RKO (cell line): ENCODE data around the gene TTC23.
A peak's percentile ranks its signal among the peaks of the same experiment; 100 is the strongest.

Experiments used
- DNase-seq: peaks from one replicate; pipeline ENCODE4 v3.0.0-alpha.2; 2016; ENCODE audit warnings: low spot score

The TTC23 gene

DNA sequence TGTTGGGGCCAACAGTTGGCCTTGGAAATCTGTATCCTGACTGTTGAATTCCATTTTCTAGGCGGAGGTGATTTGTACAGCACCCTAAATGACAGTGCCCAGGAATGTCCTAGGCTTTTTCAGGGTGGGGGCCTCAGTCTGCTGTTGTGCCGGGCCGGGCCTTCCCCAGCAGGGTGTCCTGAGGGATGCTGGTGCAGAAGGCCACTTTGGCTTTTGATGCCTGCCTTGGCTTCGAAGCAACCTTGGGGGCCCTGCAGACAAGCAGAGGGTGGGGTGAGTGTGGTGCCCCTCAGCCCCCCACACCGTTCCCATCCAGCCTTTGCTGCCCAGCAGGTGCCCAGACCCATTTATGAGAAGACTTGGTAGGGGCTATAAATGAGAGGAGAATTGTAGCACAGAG, 111.5 kb downstream of the TTC23 start:
- no peak for DNase-seq

DNA sequence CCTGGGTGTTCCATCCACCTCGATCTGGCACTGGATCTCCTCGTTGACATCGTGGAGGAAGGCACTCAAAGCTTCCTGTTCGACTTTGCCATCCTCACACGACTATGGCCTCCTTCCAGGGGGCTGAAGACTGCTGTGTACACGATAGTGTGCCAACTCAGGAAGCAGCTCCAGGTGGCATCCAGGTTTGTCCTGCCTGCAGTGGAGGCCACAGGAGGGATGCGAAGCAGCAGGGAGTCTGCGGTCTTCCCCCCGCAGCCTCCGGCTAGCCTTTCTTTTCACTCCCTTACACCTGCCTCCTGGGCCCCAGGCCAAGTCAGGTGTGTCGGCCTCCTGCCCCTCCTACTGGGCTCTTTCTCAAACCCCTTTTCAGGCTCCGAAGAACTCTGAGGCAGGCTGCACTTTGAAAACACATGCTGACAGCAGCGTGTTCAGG, 112.3 kb downstream of the TTC23 start:
- no peak for DNase-seq

DNA sequence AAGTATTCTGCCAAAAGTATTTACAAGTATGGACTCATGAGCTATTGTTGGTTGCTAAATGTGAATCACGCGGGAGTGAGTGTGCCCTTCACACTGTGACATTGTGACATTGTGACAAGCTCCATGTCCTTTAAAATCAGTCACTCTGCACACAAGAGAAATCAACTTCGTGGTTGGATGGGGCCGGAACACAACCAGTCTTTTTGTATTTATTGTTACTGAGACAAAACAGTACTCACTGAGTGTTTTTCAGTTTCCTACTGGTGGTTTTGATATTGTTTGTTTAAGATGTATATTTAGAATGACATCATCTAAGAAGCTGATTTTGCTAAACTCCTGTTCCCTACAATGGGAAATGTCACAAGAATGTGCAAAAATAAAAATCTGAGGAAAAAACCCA, 114.2 kb downstream of the TTC23 start:
- no peak for DNase-seq

DNA sequence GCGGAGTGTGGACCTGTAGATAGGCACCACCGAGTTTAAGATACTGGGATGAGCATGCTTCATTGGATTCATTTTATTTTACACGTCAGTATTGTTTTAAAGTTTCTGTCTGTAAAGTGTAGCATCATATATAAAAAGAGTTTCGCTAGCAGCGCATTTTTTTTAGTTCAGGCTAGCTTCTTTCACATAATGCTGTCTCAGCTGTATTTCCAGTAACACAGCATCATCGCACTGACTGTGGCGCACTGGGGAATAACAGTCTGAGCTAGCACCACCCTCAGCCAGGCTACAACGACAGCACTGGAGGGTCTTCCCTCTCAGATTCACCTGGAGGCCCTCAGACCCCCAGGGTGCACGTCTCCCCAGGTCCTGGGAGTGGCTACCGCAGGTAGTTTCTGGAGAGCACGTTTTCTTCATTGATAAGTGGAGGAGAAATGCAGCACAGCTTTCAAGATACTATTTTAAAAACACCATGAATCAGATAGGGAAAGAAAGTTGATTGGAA, 115.0 kb downstream of the TTC23 start:
- DNase-seq, result no peak

DNA sequence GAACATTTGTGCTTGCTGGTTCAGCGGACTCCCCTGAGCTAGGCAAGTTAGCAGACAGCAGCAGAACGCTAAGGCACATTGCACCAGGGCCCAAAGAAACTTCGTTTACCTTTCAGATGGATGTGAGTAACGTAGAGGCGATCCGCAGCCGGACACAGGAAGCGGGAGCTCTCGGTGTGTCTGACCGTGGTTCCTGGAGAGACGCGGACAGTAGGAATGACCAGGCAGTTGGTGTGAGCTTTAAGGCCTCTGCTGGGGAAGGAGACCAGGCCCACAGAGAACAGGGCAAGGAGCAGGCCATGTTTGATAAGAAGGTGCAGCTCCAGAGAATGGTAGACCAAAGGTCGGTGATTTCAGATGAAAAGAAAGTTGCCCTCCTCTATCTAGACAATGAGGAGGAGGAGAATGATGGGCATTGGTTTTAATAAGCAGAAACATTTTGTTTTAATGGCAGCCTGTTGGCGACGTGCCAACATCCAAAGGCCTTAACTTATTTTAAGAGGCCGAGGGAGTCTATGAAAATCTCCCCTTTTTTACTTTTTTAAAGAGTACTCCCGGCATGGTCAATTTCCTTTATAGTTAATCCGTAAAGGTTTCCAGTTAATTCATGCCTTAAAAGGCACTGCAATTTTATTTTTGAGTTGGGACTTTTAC, 116.6 kb downstream of the TTC23 start:
- no peak for DNase-seq

DNA sequence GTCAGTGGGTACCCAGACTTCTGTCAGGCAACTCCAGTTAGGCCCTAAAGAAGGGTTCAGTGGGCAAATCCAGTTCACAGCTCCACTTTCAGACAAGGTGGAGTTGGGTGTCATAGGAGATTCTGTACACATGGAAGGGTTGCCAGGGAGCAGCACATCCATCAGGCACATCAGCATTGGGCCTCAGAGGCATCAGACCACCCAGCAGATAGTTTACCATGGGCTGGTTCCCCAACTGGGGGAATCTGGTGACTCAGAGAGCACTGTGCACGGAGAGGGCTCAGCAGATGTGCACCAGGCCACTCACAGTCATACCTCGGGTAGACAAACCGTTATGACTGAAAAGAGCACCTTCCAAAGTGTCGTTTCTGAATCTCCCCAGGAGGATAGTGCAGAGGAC, 117.3 kb downstream of the TTC23 start:
- DNase-seq, result no peak

DNA sequence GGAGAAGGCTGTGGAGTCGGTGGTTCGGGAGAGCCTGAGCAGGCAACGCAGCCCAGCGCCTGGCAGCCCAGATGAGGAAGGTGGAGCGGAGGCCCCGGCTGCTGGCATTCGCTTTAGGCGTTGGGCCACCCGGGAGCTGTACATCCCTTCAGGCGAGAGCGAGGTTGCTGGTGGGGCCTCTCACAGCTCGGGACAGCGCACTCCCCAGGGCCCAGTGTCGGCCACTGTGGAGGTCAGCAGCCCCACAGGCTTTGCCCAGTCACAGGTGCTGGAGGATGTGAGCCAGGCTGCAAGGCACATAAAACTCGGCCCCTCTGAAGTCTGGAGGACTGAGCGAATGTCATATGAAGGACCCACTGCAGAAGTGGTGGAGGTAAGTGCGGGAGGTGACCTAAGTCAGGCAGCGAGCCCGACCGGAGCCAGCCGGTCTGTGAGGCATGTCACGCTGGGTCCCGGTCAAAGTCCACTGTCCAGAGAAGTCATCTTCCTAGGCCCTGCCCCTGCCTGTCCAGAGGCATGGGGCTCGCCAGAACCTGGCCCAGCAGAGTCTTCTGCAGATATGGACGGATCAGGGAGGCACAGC, 117.8 kb downstream of the TTC23 start:
- no peak for DNase-seq

DNA sequence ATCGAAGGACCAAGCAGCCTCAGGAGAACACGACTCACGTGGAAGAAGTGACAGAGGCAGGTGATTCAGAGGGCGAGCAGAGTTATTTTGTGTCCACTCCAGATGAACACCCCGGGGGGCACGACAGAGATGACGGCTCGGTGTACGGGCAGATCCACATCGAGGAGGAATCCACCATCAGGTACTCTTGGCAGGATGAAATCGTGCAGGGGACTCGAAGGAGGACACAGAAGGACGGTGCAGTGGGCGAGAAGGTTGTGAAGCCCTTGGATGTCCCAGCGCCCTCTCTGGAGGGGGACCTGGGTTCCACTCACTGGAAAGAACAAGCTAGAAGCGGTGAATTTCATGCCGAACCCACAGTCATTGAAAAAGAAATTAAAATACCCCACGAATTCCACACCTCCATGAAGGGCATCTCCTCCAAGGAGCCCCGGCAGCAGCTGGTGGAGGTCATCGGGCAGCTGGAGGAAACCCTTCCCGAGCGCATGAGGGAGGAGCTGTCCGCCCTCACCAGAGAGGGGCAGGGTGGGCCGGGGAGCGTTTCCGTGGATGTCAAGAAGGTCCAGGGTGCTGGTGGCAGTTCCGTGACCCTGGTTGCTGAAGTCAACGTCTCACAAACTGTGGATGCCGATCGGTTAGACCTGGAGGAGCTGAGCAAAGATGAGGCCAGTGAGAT, 118.5 kb downstream of the TTC23 start:
- DNase-seq, result no peak

DNA sequence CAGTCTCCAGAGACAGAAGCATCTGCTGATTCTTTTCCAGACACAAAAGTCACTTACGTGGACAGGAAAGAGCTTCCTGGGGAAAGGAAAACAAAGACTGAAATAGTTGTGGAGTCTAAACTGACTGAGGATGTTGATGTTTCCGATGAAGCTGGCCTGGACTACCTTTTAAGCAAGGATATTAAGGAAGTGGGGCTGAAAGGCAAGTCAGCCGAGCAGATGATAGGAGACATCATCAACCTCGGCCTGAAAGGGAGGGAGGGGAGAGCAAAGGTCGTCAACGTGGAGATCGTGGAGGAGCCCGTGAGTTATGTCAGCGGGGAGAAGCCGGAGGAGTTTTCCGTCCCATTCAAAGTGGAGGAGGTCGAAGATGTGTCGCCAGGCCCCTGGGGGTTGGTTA, 119.1 kb downstream of the TTC23 start:
- no peak for DNase-seq

DNA sequence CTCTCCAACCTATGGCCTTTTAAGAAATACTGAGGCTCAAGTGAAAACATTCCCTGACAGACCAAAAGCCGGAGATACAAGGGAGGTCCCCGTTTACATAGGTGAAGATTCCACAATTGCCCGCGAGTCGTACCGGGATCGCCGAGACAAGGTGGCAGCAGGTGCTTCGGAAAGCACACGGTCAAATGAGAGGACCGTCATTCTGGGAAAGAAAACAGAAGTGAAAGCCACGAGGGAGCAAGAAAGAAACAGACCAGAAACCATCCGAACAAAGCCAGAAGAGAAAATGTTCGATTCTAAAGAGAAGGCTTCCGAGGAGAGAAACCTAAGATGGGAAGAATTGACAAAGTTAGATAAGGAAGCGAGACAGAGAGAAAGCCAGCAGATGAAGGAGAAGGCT, 119.7 kb downstream of the TTC23 start:
- no peak for DNase-seq

DNA sequence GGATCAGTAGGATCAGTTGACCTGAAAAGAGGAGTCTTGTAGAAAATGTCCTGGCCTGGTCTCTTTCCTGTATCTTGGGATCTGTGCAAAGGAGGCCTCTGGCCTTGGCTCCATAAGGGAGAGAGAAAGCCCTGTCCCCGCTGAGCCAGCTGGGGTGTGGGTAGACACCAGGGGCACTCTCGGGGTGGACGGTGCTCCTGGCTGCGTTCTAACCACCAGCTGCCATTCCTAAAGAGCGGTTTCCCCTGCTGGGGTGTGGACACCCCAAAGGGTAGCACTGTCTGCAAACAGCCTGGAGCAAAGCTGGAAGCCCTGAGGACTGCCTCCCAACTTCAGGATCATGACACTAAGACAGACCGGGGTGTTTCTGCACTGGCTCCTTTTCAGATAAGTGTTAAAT, 121.0 kb downstream of the TTC23 start:
- no peak for DNase-seq

DNA sequence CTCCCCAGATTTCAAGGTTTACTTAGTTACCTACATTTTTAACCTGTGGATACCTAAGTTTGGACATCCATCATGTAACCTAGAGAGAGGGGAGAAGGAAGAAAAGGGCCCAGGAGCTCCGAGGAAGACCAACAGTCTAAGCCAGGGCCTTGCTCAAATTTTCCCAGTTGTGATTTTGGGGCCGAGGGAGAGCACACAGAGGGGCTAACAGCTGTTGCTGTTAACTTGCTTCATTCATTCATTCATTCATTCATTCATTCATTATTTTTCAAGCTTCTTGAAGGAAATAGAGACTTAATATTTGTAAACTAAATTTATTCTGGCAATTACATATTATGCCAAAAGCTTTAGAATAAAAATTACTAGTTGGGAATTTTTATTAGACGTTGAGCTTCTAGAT, 121.6 kb downstream of the TTC23 start:
- no peak for DNase-seq

DNA sequence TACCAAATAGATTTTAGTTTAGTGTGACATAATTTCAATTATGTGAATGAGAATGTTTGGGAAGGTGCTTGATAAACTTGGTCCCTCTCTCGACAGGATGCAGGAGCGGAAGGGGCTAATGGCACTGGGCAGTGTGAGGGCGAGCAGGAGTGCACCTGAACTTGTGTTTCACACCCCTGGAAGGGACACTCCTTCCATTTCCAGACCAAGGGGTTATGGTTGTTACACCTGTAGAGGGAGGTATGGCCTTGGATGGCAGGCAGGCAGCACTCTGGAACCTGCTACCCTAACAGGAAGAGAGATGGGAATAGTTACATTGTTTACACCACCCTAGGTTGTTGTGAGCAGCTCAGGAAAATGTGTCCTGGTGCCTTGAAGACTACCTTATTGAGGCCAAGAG, 122.5 kb downstream of the TTC23 start:
- no peak for DNase-seq

DNA sequence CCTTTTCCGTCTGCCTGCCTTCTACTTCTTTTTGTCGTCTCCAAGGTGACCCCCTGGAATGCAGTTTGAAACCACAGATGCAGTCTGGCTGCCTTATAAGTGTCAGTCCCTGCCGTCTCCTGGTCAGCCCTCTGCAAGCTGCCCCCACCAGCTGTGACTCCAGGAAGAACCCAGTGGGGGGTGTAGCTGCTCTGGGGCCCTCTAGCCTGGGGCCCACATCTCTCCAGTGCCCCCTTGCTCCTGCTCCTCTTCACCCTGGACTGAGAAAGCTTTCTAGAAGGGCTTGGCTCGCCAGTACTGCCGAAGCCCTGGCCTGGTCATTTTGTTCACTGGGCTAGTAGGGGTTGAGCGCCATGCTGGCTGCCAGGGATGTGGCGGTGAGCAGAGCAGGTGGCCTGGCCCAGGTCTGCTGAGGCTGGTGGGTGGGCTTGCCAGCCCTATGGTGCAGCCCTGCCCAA, 123.2 kb downstream of the TTC23 start:
- no peak for DNase-seq

DNA sequence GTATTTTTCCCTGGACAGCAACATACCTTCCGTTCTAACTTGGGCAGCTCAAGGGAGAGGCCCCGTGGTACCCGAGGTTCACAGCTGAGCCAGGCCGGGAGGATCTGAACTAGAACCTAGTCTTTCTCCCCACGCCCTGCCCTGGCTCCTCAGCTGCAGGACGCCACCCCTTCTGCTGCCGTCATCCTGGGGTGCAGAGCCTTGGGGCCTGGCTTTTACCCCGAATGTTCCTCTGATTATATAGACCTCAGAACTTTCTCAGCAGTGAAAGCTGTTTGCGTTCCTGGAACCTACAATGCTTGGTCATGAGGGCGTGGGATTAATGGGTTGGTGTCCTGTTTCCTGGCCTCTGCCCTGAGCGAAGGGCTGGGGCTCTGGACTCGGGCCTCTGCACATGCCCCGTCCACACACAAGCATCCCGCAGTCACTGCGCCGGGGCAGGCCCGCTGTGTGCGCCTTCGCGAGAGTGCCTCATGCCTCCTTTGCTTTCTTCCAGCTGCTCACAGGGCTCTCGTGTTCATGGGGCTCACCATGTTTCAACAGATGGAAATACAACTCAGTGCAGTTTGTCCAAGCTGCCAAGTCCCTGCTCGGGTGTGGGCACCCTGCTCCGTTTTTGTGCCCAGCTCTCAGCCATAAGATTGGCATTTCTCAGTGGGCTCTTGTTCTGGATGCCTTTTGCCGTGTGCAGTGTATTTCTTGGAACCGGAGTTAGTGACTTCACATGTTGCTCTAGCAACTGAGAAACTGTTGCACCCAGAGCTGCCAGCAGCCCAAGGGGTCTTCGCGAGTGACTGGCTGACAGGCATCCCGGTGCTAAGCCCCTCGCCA, 124.1 kb downstream of the TTC23 start:
- no peak for DNase-seq

DNA sequence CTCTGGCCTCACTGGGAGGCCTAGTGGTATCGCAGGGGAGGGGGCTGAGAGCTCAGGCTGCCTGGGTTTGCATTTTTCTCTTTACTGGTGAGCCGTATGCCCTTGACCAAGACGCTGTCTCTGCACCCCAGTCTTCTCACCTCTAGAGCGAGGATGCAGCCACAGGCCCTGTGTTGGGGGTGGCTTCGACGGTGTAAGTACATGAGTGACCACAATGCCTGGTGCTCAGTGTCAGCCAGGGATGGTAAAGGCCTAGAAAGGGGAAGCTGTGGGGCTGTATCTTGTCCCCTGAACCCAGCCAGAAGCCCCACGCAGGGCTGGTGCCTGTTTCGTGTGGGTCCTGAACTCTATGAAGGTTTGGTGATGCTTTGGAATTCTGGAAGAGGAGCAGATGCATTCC, 124.7 kb downstream of the TTC23 start:
- DNase-seq, result no peak

DNA sequence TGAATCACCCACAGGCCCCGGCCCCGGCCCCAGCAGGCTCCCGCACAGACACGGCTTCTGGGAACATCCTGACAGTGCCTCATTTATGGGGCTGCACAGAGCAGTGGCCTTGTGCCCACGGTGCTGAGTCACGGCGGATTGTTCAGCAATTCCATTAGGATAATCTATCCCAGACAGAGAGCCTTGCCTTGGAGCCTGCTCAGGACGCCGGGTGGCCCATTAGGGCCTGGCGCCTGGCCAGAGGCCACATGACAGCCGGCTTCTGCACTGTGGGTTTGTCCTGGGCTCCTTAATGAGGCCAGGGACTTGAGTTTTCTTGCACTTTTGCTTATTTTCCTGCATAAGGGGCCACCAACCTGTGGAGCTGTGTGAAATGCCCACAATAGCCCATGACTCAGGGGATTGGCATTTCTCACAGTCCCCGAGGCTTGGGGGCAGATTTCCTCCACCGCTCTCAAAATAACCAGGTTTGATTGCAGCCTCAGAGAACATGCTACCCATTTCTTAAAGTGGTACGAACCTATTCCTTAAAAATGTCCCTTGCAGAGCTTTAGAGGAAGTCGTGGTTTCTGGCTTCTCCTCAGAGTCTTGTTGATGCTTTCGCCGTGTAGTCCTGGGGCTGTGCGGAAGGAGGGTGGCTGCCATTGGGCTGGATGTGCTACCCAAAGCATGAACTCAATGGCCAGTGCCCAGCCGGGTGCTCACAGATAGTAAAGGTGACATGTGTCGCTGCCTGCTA, 125.5 kb downstream of the TTC23 start:
- peak; percentile 91 for DNase-seq

DNA sequence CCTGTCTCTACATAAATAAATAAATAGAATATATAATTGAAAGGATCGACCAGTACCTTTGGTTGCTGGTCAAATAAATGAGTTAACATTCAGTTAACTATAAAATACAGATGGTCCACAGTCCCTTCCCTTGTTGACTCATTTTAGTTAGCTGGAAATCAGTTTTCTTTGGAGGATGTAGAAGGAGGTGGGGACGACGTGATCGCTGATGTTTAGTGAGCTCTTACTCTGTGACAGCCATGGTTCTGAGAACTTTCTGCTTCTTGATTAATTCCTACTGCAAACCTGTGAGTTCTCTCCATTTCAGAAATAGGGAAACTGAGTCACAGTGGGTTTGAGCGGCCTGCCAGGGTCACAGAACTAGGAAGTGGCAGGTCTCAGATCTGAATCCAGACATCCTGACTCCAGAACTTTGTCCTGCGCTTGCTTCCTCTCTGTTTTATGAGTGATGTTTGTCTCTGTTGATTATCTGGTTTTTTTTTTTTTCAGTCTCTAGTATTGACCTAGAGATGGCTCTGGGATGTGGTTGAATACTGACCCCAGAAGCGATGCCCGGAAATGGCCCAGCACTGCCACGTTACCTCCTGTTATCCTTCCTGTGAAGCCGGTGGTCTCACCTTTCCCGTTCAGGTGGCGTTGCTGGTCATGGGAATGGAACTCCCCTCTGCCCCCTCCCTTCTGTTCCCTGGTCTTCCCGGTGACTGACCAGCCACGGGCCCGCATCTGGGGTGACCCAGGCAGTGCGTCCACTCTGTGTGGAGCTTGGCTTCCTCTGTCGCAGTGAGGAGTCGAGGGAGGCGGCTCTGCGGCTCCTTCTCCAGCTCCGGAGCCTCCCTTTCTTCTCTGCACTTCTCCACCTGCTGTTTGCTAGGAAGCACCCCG, 126.3 kb downstream of the TTC23 start:
- DNase-seq, result no peak

DNA sequence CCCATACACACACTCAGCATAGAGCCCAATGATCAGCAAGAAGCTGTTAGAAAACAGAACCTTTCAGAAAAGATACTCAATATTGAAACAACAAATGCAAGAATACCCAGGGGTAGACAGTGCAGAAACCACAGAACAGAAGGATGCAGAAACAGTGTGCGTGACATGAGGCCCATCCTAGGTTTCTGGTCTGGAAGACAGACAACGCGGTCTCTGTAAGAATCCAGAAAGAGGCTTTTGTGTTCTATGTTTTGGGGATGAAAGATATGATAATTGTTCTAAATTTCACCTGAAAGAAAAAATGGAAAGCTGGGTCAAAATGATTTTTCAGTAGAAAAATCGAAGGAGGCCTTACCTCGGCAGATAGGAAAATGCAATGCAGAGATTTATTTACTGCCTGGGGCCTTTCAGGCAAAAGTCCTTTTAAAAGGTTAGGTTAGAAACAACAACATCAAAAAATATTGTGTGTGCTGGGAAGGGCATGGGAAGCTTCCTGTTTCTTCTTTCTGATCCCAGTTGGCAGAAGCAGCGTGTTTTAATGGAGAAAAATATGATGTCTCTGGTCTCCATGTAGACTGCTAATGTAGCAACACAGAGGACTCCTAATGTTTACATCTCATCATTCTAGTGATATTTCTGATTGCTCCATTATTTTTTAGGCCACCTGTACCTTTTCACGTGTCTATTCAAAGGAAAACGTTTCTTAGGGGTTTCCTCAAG, 127.5 kb downstream of the TTC23 start:
- DNase-seq, result no peak

DNA sequence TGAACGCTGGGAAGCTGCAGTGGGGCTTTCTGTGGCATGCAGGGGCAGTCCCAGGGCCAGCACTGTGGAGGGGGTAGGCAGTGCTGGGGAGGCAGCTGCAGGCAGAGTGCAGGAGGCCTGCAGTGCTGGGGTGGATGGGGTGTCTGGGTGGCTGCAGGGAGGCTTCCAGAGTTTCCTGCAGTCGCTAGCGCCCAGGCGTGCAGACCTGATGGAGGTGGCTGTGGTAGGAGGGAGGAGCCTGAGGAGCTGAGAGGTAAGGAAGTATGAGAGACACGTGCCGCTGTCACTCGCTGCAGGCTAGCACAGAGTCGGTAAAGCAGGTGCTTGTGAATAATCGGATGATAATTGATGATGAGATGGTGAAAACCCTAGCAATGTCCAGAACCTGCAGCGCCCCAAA, 128.2 kb downstream of the TTC23 start:
- no peak for DNase-seq
